SK-N-SH treated with all-trans-retinoic acid at 6 μM for 48 hours (cell line): ENCODE measurements around the gene OR9G4.

Source experiments
- ATAC-seq: fragments of 200-7000 bp; cut with Tn5 transposase; 3 replicates; pipeline ENCODE4 v1.9.1; 2020; ENCODE audit warnings: mild to moderate bottlenecking, moderate library complexity
- ARNTL ChIP-seq: fragments of 450-650 bp; formaldehyde crosslinking; IDR thresholded peaks from 2 replicates; pipeline ENCODE4 v1.5.0; 2020; ENCODE audit warnings: low read depth, mild to moderate bottlenecking, moderate library complexity, borderline replicate concordance
- BACH2 ChIP-seq: fragments of 250-450 bp; sonication (Bioruptor Pico); IDR thresholded peaks from 2 replicates; pipeline ENCODE4 v1.9.0; 2021; ENCODE audit warnings: mild to moderate bottlenecking, borderline replicate concordance
- CREB5 ChIP-seq: fragments of 250-450 bp; sonication (Bioruptor Pico); IDR thresholded peaks from 2 replicates; pipeline ENCODE4 v1.5.1; 2020; ENCODE audit warnings: low read depth, mild to moderate bottlenecking, moderate library complexity
- CSDC2 ChIP-seq: fragments of 250-450 bp; sonication (Bioruptor Pico); IDR thresholded peaks from 2 replicates; pipeline ENCODE4 v1.5.0; 2020; ENCODE audit warnings: mild to moderate bottlenecking, moderate library complexity
- CSRNP3 ChIP-seq: fragments of 250-450 bp; sonication (Bioruptor Pico); IDR thresholded peaks from 2 replicates; pipeline ENCODE4 v1.5.1; 2021; ENCODE audit warnings: mild to moderate bottlenecking, moderate library complexity
- ESRRG ChIP-seq: fragments of 250-450 bp; sonication (Bioruptor Pico); IDR thresholded peaks from 2 replicates; pipeline ENCODE4 v1.6.1; 2021; ENCODE audit warnings: mild to moderate bottlenecking
- GLIS3 ChIP-seq: fragments of 250-450 bp; sonication (Bioruptor Pico); IDR thresholded peaks from 2 replicates; pipeline ENCODE4 v1.5.0; 2020; ENCODE audit warnings: mild to moderate bottlenecking, moderate library complexity
- ISL1 ChIP-seq: fragments of 250-450 bp; sonication (Bioruptor Pico); IDR thresholded peaks from 2 replicates; pipeline ENCODE4 v2.1.2; 2022; ENCODE audit warnings: mild to moderate bottlenecking, moderate library complexity
- OSR1 ChIP-seq: fragments of 250-450 bp; sonication (Bioruptor Pico); IDR thresholded peaks from 2 replicates; pipeline ENCODE4 v1.8.0; 2022; ENCODE audit warnings: moderate library complexity, mild to moderate bottlenecking, inconsistent platforms
- PATZ1 ChIP-seq: fragments of 250-450 bp; sonication (Bioruptor Pico); IDR thresholded peaks from 2 replicates; pipeline ENCODE4 v1.8.0; 2020; ENCODE audit warnings: mild to moderate bottlenecking, moderate library complexity, borderline replicate concordance
- POU6F1 ChIP-seq: fragments of 250-450 bp; sonication (Bioruptor Pico); IDR thresholded peaks from 2 replicates; pipeline ENCODE4 v1.8.0; 2021; ENCODE audit warnings: low read depth, mild to moderate bottlenecking, moderate library complexity, borderline replicate concordance
- PPARA ChIP-seq: fragments of 250-450 bp; sonication (Bioruptor Pico); IDR thresholded peaks from 2 replicates; pipeline ENCODE4 v1.5.0; 2020; ENCODE audit warnings: mild to moderate bottlenecking, borderline replicate concordance
- RARB ChIP-seq: fragments of 250-450 bp; sonication (Bioruptor Pico); IDR thresholded peaks from 2 replicates; pipeline ENCODE4 v1.8.0; 2021; ENCODE audit warnings: mild to moderate bottlenecking, moderate library complexity
- TCF4 ChIP-seq: fragments of 250-450 bp; sonication (Bioruptor Pico); IDR thresholded peaks from 2 replicates; pipeline ENCODE4 v1.8.0; 2021; ENCODE audit warnings: mild to moderate bottlenecking, moderate library complexity, borderline replicate concordance
- TOX ChIP-seq: fragments of 250-450 bp; sonication (Bioruptor Pico); IDR thresholded peaks from 2 replicates; pipeline ENCODE4 v1.8.0; 2021; ENCODE audit warnings: mild to moderate bottlenecking, moderate library complexity, borderline replicate concordance
- TSHZ2 ChIP-seq: fragments of 250-450 bp; sonication (Bioruptor Pico); IDR thresholded peaks from 2 replicates; pipeline ENCODE4 v1.5.0; 2020; ENCODE audit warnings: mild to moderate bottlenecking, moderate library complexity
- ZFP3 ChIP-seq: fragments of 250-450 bp; sonication (Bioruptor Pico); IDR thresholded peaks from 2 replicates; pipeline ENCODE4 v1.5.0; 2020; ENCODE audit warnings: mild to moderate bottlenecking, moderate library complexity
- ZFP30 ChIP-seq: fragments of 450-650 bp; formaldehyde crosslinking; IDR thresholded peaks from 2 replicates; pipeline ENCODE4 v1.5.0; 2022; ENCODE audit warnings: mild to moderate bottlenecking, moderate library complexity
- ZNF565 ChIP-seq: fragments of 450-650 bp; formaldehyde crosslinking; conservative IDR thresholded peaks from 2 replicates; pipeline ENCODE4 v1.5.0; 2020; ENCODE audit warnings: low read depth, mild to moderate bottlenecking, moderate library complexity
- ZNF70 ChIP-seq: fragments of 450-650 bp; formaldehyde crosslinking; IDR thresholded peaks from 2 replicates; pipeline ENCODE4 v1.5.0; 2020; ENCODE audit warnings: mild to moderate bottlenecking, moderate library complexity

OR9G4 gene

GRCh38 chr11:56750190-56750589, 1.7 kb upstream of the OR9G4 start:
- TF ChIP-seq PATZ1 (CRISPR knock-in tag) = no peak
- no peak for TF ChIP-seq OSR1 (CRISPR knock-in tag)
- TF ChIP-seq ESRRG = no peak
- TF ChIP-seq ISL1 (CRISPR knock-in tag) = no peak
- TF ChIP-seq CREB5 (CRISPR knock-in tag) = no peak
- no peak for TF ChIP-seq CSDC2 (CRISPR knock-in tag)
- TF ChIP-seq BACH2 = no peak
- no peak for TF ChIP-seq ZNF70 (CRISPR knock-in tag)
- TF ChIP-seq PPARA (CRISPR knock-in tag) = no peak
- TF ChIP-seq, all 23 proteins: peak for 0
- ATAC-seq = no peak

- ATAC-seq = no peak
- TF ChIP-seq ZNF565 (CRISPR knock-in tag) = no peak
- no peak for TF ChIP-seq ESRRG
- TF ChIP-seq TCF4 = no peak
- TF ChIP-seq TSHZ2 (CRISPR knock-in tag) = no peak
- no peak for TF ChIP-seq ZNF70 (CRISPR knock-in tag)
- no peak for TF ChIP-seq ZFP30 (CRISPR knock-in tag)
- no peak for TF ChIP-seq RARB
- no peak for TF ChIP-seq PATZ1 (CRISPR knock-in tag)
- no peak for TF ChIP-seq ZFP3
These were observed 7.6 kb downstream of the OR9G4 start for GRCh38 chr11:56740886-56741285.

GRCh38 chr11:56740107-56740506, 8.4 kb downstream of the OR9G4 start:
- TF ChIP-seq PATZ1 (CRISPR knock-in tag) (no peak), ZFP30 (CRISPR knock-in tag) (no peak), ZNF565 (CRISPR knock-in tag) (no peak), POU6F1 (CRISPR knock-in tag) (no peak), GLIS3 (no peak), CSRNP3 (CRISPR knock-in tag) (no peak), CREB5 (CRISPR knock-in tag) (no peak), TSHZ2 (CRISPR knock-in tag) (no peak), ARNTL (CRISPR knock-in tag) (no peak), TOX (CRISPR knock-in tag) (no peak), RARB (no peak), BACH2 (no peak)
- ATAC-seq = no peak
